ENCODE results near the gene OR2T2. TPM values are rescaled to one million over a fixed set of nuclear protein-coding genes. Genes with fewer than 3 reads are reported as not detected.
"Not testable (repeated sequence)": the region's sequence is repeated elsewhere in the genome, so short reads cannot be mapped to it uniquely, and the experiment has no call there.

The OR2T2 gene, protein sequence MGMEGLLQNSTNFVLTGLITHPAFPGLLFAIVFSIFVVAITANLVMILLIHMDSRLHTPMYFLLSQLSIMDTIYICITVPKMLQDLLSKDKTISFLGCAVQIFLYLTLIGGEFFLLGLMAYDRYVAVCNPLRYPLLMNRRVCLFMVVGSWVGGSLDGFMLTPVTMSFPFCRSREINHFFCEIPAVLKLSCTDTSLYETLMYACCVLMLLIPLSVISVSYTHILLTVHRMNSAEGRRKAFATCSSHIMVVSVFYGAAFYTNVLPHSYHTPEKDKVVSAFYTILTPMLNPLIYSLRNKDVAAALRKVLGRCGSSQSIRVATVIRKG
- not detected in 2 replicates for total RNA-seq

DNA sequence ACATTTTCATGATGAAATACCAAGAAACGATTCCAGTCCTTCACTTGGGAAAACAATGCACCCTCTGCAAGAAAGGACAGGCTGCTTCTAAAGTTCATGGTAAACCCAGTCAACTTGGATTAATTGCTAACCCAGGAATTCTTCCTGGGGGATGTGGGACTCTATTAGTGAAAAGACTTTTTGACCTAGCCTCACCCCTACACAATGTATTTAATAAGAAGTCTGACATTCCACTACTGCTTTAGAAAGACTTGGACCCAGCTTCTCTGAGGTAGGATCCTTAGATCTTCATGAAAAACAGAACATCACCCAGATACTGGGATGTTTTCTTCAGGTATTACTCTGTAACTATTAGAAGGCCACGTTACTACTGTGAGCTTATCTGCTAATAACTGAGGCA, at the start of gene OR2T2:
TSS of gene OR2T2 (plus strand) at position 239 of the 400 bp plus-strand sequence. CDS start 7,161 bp downstream, outside the sequence.
- not testable (repeated sequence) for H3K27me3 ChIP-seq (ENCODE audit: control insufficient read depth, insufficient read depth, low read length); H3K36me3 ChIP-seq (ENCODE audit: control insufficient read depth, insufficient read depth, low read length); DNase-seq (ENCODE audit: low read depth); H3K4me3 ChIP-seq (ENCODE audit: low read depth, low read length)

DNA sequence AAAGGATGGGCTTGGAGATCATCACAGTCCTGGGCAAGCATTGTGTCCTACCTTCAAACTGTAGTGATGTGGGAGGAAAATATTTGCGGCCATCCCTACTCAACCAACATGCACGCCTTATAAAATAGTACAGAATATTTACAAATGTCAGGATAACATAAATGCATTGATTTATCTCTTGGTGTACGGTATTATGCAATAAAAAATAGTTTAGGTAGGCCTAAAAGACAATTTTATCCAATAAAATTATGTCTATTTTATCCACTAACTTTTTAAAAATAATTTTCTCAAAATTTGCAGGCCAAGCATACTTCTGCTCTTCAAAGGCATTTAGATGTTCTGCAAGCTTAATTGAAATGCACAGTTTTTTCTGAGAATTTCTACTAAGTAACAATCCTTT, 42.7 kb upstream of the OR2T2 start, which contains the start of gene OR2T1:
TSS of gene OR2T1 (plus strand) at position 301 of the 400 bp plus-strand sequence. CDS start 3,100 bp downstream, outside the sequence.
- DNase-seq (ENCODE audit: low read depth), result no peak
- no peaks in the 10 kb centered on the region for H3K27me3 ChIP-seq (ENCODE audit: control insufficient read depth, insufficient read depth, low read length)
- H3K36me3 ChIP-seq (ENCODE audit: control insufficient read depth, insufficient read depth, low read length), result no peaks in the 10 kb centered on the region
- TF ChIP-seq, protein P1, sequence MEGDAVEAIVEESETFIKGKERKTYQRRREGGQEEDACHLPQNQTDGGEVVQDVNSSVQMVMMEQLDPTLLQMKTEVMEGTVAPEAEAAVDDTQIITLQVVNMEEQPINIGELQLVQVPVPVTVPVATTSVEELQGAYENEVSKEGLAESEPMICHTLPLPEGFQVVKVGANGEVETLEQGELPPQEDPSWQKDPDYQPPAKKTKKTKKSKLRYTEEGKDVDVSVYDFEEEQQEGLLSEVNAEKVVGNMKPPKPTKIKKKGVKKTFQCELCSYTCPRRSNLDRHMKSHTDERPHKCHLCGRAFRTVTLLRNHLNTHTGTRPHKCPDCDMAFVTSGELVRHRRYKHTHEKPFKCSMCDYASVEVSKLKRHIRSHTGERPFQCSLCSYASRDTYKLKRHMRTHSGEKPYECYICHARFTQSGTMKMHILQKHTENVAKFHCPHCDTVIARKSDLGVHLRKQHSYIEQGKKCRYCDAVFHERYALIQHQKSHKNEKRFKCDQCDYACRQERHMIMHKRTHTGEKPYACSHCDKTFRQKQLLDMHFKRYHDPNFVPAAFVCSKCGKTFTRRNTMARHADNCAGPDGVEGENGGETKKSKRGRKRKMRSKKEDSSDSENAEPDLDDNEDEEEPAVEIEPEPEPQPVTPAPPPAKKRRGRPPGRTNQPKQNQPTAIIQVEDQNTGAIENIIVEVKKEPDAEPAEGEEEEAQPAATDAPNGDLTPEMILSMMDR (IDR thresholded peaks at IDR 0.05; ENCODE audit: insufficient read depth, low read length, poor library complexity, severe bottlenecking), result no peak
- H3K4me3 ChIP-seq (ENCODE audit: low read depth, low read length), result no peak within 1 kb of the TSS

DNA sequence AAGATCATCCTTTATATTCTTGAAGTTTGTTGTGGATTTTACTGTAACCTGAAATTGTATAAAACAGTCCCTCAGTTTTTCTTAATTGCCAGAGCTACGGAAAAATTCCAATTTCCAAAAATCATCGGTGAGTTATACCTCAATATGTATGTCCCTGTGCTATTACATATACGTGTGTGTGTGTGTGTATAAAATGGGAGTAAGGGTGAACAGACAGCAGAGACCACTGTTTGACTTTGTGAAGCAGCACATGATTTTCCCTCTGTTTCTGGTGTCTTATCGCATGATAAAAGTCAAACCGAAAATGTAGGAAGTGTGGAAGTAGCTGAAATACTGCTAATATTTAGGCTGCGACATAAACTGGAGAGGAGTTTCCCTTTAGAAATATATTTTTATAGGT, 41.4 kb upstream of the OR2T2 start:
- TF ChIP-seq, protein P1 (IDR thresholded peaks at IDR 0.05; ENCODE audit: insufficient read depth, low read length, poor library complexity, severe bottlenecking), result no peak
- no peak overlapping the region for H3K4me3 ChIP-seq (ENCODE audit: low read depth, low read length)
- no peak for DNase-seq (ENCODE audit: low read depth)
- H3K27me3 ChIP-seq (ENCODE audit: control insufficient read depth, insufficient read depth, low read length), result no peaks in the 10 kb centered on the region
- H3K36me3 ChIP-seq (ENCODE audit: control insufficient read depth, insufficient read depth, low read length), result no peaks in the 10 kb centered on the region

DNA sequence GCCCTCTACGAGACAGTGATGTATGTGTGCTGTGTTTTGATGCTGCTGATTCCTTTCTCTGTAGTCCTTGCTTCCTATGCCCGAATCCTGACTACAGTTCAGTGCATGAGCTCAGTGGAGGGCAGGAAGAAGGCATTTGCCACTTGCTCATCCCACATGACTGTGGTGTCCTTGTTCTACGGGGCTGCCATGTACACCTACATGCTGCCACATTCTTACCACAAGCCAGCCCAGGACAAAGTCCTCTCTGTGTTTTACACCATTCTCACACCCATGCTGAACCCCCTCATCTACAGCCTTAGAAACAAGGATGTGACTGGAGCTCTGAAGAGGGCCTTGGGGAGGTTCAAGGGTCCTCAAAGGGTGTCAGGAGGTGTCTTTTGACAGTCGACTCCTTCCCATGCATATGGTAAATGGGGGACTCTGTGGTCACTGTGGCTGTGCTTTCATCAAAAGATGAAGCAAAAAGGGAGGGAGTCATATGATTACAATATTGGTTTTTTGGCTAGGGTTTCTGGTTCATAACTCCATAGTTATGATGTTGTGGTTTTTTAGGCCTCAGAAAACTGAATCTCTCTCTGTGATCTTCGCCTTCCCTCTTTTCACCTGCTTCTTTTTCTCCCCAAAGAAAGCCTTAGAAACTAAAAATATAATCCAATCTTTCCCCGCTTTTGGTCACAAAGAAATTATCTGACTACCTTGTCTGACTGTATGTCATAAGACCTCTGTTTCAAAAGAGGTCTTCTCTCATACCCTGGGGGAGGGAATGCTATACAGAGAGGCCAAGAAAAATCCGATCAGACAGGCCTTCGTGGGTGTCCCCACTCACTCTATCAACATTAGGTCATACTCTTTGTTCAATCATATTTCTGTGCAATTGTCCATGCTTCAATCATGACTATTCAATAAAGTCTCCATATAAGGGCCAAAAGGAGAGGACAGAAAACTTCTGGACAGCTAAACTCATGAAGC, 38.4 kb upstream of the OR2T2 start:
- TF ChIP-seq, protein P1 (IDR thresholded peaks at IDR 0.05; ENCODE audit: insufficient read depth, low read length, poor library complexity, severe bottlenecking), result no peak
- DNase-seq (ENCODE audit: low read depth), result no peak
- no peak overlapping the region for H3K4me3 ChIP-seq (ENCODE audit: low read depth, low read length)
- no peaks in the 10 kb centered on the region for H3K27me3 ChIP-seq (ENCODE audit: control insufficient read depth, insufficient read depth, low read length)
- no peaks in the 10 kb centered on the region for H3K36me3 ChIP-seq (ENCODE audit: control insufficient read depth, insufficient read depth, low read length)

DNA sequence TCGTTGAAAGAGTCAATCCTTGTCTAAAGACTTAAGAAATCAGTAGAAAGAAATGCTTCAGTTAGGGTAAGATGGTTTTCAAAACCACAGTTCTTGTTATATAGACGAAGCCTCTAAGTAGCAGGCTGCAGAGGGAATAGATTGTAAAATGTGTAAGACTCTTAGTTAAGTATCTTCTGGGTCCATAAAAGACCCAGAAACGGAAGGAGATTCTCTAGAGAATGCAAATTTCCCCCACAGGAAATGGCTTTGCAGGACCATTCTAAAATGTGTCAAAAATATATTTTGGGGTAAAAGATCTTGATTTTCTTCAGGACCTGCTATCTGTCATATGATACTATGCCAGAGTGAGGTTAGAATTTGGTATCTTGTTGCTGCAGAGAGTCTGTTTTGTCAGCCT, 29.2 kb upstream of the OR2T2 start:
- no peaks in the 10 kb centered on the region for H3K27me3 ChIP-seq (ENCODE audit: control insufficient read depth, insufficient read depth, low read length)
- H3K4me3 ChIP-seq (ENCODE audit: low read depth, low read length), result no peak overlapping the region
- TF ChIP-seq, protein P1 (IDR thresholded peaks at IDR 0.05; ENCODE audit: insufficient read depth, low read length, poor library complexity, severe bottlenecking), result no peak
- DNase-seq (ENCODE audit: low read depth), result no peak
- no peaks in the 10 kb centered on the region for H3K36me3 ChIP-seq (ENCODE audit: control insufficient read depth, insufficient read depth, low read length)

DNA sequence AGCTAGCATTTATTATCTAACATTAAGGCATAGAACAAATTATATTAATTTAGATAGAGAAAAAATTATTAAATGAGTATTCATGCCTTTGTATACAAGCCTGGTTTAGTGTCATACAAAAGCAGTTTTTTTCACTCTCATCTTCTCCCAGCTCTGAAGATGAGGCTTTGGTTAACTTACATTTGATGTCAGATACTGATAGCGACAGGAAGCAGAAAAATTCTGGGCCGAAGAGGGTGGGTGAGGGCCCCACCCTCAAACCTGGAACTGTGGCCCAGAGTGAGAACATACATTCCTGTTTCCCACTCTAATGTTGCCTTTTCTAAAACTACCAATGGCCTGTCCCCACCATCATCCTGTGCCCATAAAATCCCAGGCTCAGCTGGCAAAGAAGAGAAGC, 27.6 kb upstream of the OR2T2 start:
- Histone ChIP-seq H3K36me3 (ENCODE audit: control insufficient read depth, insufficient read depth, low read length) (no peaks in the 10 kb centered on the region), H3K27me3 (ENCODE audit: control insufficient read depth, insufficient read depth, low read length) (no peaks in the 10 kb centered on the region), H3K4me3 (ENCODE audit: low read depth, low read length) (no peak overlapping the region)
- TF ChIP-seq, protein P1 (IDR thresholded peaks at IDR 0.05; ENCODE audit: insufficient read depth, low read length, poor library complexity, severe bottlenecking), result no peak
- no peak for DNase-seq (ENCODE audit: low read depth)

Measured in kidney epithelial cell (primary cell).